NCI-H2196 (cell line): ENCODE measurements around the gene MS4A3.
"Not testable (repeated sequence)": the region's sequence is repeated elsewhere in the genome, so short reads cannot be mapped to it uniquely, and the experiment has no call there.

ENCODE experiments used
- DNase-seq: peaks from one replicate; lab custom pipeline; 2025; ENCODE audit not compliant: unreplicated experiment; lab: John Stamatoyannopoulos, UW

The MS4A3 gene

GRCh38 chr11:60056349-60056969 is at the start of gene MS4A3:
Gene MS4A3, plus strand, starts transcription at chr11:60056665. Its CDS starts 4,496 bp downstream, at chr11:60061161.
- no peak for DNase-seq

- DNase-seq: no peak
These were observed 39.6 kb upstream of the MS4A3 start, which contains the start of gene OOSP4B for GRCh38 chr11:60016881-60017280. Gene OOSP4B, plus strand, starts transcription at chr11:60017181.

GRCh38 chr11:60018058-60018457 is 38.4 kb upstream of the MS4A3 start:
- no peak for DNase-seq

- DNase-seq: not testable (repeated sequence)
These were observed 36.1 kb upstream of the MS4A3 start for GRCh38 chr11:60020376-60020775.

- no peak for DNase-seq
These were observed 27.3 kb upstream of the MS4A3 start for GRCh38 chr11:60029015-60029632.

GRCh38 chr11:60040109-60040508 is 16.4 kb upstream of the MS4A3 start, which contains the start of gene OOSP2:
Gene OOSP2, plus strand, starts transcription at chr11:60040409. Its CDS starts 51 bp downstream, at chr11:60040460.
- no peak for DNase-seq

- DNase-seq: not testable (repeated sequence)
These were observed 6.0 kb upstream of the MS4A3 start for GRCh38 chr11:60050422-60050821.

GRCh38 chr11:60050839-60051238 is 5.6 kb upstream of the MS4A3 start:
- not testable (repeated sequence) for DNase-seq

GRCh38 chr11:60059052-60059451 is 2.6 kb downstream of the MS4A3 start:
- DNase-seq: no peak

- DNase-seq: no peak
These were observed 3.2 kb downstream of the MS4A3 start for GRCh38 chr11:60059521-60060240.

- DNase-seq: no peak
These were observed 7.6 kb downstream of the MS4A3 start for GRCh38 chr11:60064111-60064510.

- DNase-seq: no peak
These were observed 9.3 kb downstream of the MS4A3 start for GRCh38 chr11:60065801-60066200.

GRCh38 chr11:60069450-60069849 is 13.0 kb downstream of the MS4A3 start:
- DNase-seq: no peak

GRCh38 chr11:60071644-60072043 is 15.2 kb downstream of the MS4A3 start:
- DNase-seq: not testable (repeated sequence)

- no peak for DNase-seq
These were observed 20.9 kb downstream of the MS4A3 start for GRCh38 chr11:60077216-60077817.

GRCh38 chr11:60077981-60078380 is 21.5 kb downstream of the MS4A3 start:
- no peak for DNase-seq

GRCh38 chr11:60078745-60079144 is 22.3 kb downstream of the MS4A3 start:
- no peak for DNase-seq

GRCh38 chr11:60080535-60080934 is 24.1 kb downstream of the MS4A3 start:
- no peak for DNase-seq

- DNase-seq: no peak
These were observed 28.3 kb downstream of the MS4A3 start for GRCh38 chr11:60084631-60085273.

- DNase-seq: no peak
These were observed 29.4 kb downstream of the MS4A3 start for GRCh38 chr11:60085909-60086308.

- DNase-seq: no peak
These were observed 30.8 kb downstream of the MS4A3 start for GRCh38 chr11:60087239-60087638.
